CD4-positive, alpha-beta T cell treated with Interleukin-17A for 4 hours (primary cell): ENCODE data around the gene FAM83F.

Source experiments
- DNase-seq: peaks from one replicate; pipeline ENCODE4 v3.0.0-alpha.2; 2020; ENCODE audit warnings: mixed read lengths

FAM83F gene

GRCh38 chr22:40039482-40040115 is 44.8 kb downstream of the FAM83F start:
- no peak for DNase-seq

- DNase-seq = no peak
These were observed 46.2 kb downstream of the FAM83F start for GRCh38 chr22:40040927-40041326.

- no peak for DNase-seq
These were observed 46.8 kb downstream of the FAM83F start for GRCh38 chr22:40041366-40042137.

GRCh38 chr22:40042312-40042711 is 47.6 kb downstream of the FAM83F start:
- DNase-seq = no peak

GRCh38 chr22:40043081-40043480 is 48.3 kb downstream of the FAM83F start:
- DNase-seq = no peak

GRCh38 chr22:40043793-40044101 is 49.0 kb downstream of the FAM83F start:
- DNase-seq = no peak

GRCh38 chr22:40044102-40044869 is 49.5 kb downstream of the FAM83F start:
- DNase-seq = peak; percentile 97

GRCh38 chr22:40044870-40045834 is 50.4 kb downstream of the FAM83F start:
- peak; percentile 82 for DNase-seq

GRCh38 chr22:40046126-40046525 is 51.4 kb downstream of the FAM83F start:
- peak; percentile 22 for DNase-seq

GRCh38 chr22:40050258-40050657 is 55.5 kb downstream of the FAM83F start:
- DNase-seq = no peak

GRCh38 chr22:40051322-40051721 is 56.6 kb downstream of the FAM83F start:
- DNase-seq = peak; percentile 27

- no peak for DNase-seq
These were observed 58.7 kb downstream of the FAM83F start for GRCh38 chr22:40053460-40053859.

- no peak for DNase-seq
These were observed 59.7 kb downstream of the FAM83F start for GRCh38 chr22:40054486-40054885.

GRCh38 chr22:40055143-40055883 is 60.6 kb downstream of the FAM83F start:
- peak; percentile 16 for DNase-seq

- no peak for DNase-seq
These were observed 61.4 kb downstream of the FAM83F start for GRCh38 chr22:40056154-40056553.

- DNase-seq = no peak
These were observed 61.8 kb downstream of the FAM83F start for GRCh38 chr22:40056559-40056958.

GRCh38 chr22:40057652-40058051 is 62.9 kb downstream of the FAM83F start:
- no peak for DNase-seq

- peak; percentile 27 for DNase-seq
These were observed 63.5 kb downstream of the FAM83F start for GRCh38 chr22:40058265-40058664.

- no peak for DNase-seq
These were observed 71.2 kb downstream of the FAM83F start for GRCh38 chr22:40065981-40066380.

- no peak for DNase-seq
These were observed 72.9 kb downstream of the FAM83F start for GRCh38 chr22:40067639-40068038.

- DNase-seq = no peak
These were observed 75.9 kb downstream of the FAM83F start for GRCh38 chr22:40070701-40071100.

- no peak for DNase-seq
These were observed 77.0 kb downstream of the FAM83F start for GRCh38 chr22:40071720-40072119.
